K562 (cell line): ENCODE results near the gene IGFALS. TPM values are rescaled to one million over a fixed set of nuclear protein-coding genes. Genes with fewer than 3 reads are reported as not detected.

Source experiments
- ARID1B ChIP-seq: fragments of 450-650 bp; IDR thresholded peaks from 2 replicates; pipeline ENCODE4 v1.6.1; 2016; ENCODE audit warnings: antibody characterized with exemption, mild to moderate bottlenecking, inconsistent platforms
- BCL6 ChIP-seq: fragments of 250-450 bp; sonication (Bioruptor Pico); IDR thresholded peaks from 2 replicates; pipeline ENCODE4 v1.4.0; 2020
- CBX3 ChIP-seq, 2 experiments: IDR thresholded peaks; 1 replicate in 1 of 2; 2 replicates in 1 of 2; pipeline ENCODE4 v1.6.1; 2012; ENCODE audit warnings: inconsistent platforms in 2 of 2, low read length in 2 of 2, borderline replicate concordance in 1 of 2, control low read depth in 1 of 2
- CHCHD3 ChIP-seq: fragments of 250-450 bp; sonication (Bioruptor Pico); IDR thresholded peaks from 2 replicates; pipeline ENCODE4 v2.1.2; 2022; ENCODE audit warnings: mild to moderate bottlenecking
- COPS2 ChIP-seq: fragments of 450-650 bp; conservative IDR thresholded peaks from 2 replicates; pipeline ENCODE4 v1.6.1; 2016; ENCODE audit warnings: mild to moderate bottlenecking, moderate library complexity
- EP400 ChIP-seq: fragments of 450-650 bp; IDR thresholded peaks from 2 replicates; pipeline ENCODE4 v1.6.1; 2017; ENCODE audit warnings: antibody characterized with exemption, mild to moderate bottlenecking, moderate library complexity
- FIP1L1 ChIP-seq: fragments of 200-400 bp; formaldehyde crosslinking; IDR thresholded peaks from 2 replicates; pipeline ENCODE4 v1.6.1; 2018; ENCODE audit warnings: mild to moderate bottlenecking, low read depth, low read length; ENCODE audit not compliant: poor library complexity, severe bottlenecking
- FOXJ3 ChIP-seq: sonication (generic); formaldehyde crosslinking; IDR thresholded peaks from 2 replicates; pipeline ENCODE4 v1.4.0; 2020; ENCODE audit warnings: mild to moderate bottlenecking, missing genetic modification reagents
- GABPA ChIP-seq: fragments of 200-800 bp; sonication (Bioruptor generic); conservative IDR thresholded peaks from 2 replicates; pipeline ENCODE4 v1.6.1; 2016; ENCODE audit warnings: low read depth, missing genetic modification characterization, missing compliant biosample characterization
- GABPB1 ChIP-seq: sonication (generic); formaldehyde crosslinking; IDR thresholded peaks from 2 replicates; pipeline ENCODE4 v1.8.0; 2022; ENCODE audit warnings: mild to moderate bottlenecking, missing genetic modification reagents
- MIER1 ChIP-seq: fragments of 450-650 bp; IDR thresholded peaks from 2 replicates; pipeline ENCODE4 v1.6.1; 2016; ENCODE audit warnings: antibody characterized with exemption, mild to moderate bottlenecking, low read depth
- MYC ChIP-seq, 2 experiments: fragments of 250-450 bp in 1 of 2; sonication (Bioruptor Pico) in 1 of 2; IDR thresholded peaks; 2 replicates each; pipeline versions ENCODE4 v1.5.1 to v1.6.1; 2012 to 2021; ENCODE audit warnings: low read depth in 2 of 2, borderline replicate concordance in 1 of 2, improper control_type of control experiment in 1 of 2, low read length in 1 of 2, mild to moderate bottlenecking in 1 of 2, moderate library complexity in 1 of 2
- NR2C1 ChIP-seq, 2 experiments: fragments of 450-650 bp; IDR thresholded peaks; 2 replicates each; pipeline ENCODE4 v1.6.1; 2017; ENCODE audit warnings: mild to moderate bottlenecking in 2 of 2, antibody characterized with exemption in 1 of 2, inconsistent platforms in 1 of 2, missing compliant biosample characterization in 1 of 2, missing genetic modification characterization in 1 of 2
- POLR2G ChIP-seq: fragments of 200-400 bp; formaldehyde crosslinking; IDR thresholded peaks from 2 replicates; pipeline ENCODE4 v1.6.1; 2017; ENCODE audit warnings: low read depth, mild to moderate bottlenecking, antibody characterized with exemption, low read length, moderate library complexity
- SETDB1 ChIP-seq: IDR thresholded peaks from one replicate; pipeline ENCODE4 v1.6.1; 2012; ENCODE audit warnings: low read length, control low read depth, inconsistent platforms
- SMAD3 ChIP-seq: fragments of 450-650 bp; formaldehyde crosslinking; conservative IDR thresholded peaks from 2 replicates; pipeline ENCODE4 v1.4.0; 2020; ENCODE audit warnings: mild to moderate bottlenecking
- ZNF124 ChIP-seq: sonication (generic); formaldehyde crosslinking; IDR thresholded peaks from 2 replicates; pipeline ENCODE4 v1.8.1; 2022; ENCODE audit warnings: missing genetic modification reagents
- ZNF3 ChIP-seq: fragments of 250-450 bp; sonication (Bioruptor Pico); IDR thresholded peaks from 2 replicates; pipeline ENCODE4 v1.5.0; 2021; ENCODE audit warnings: mild to moderate bottlenecking, moderate library complexity
- ZNF655 ChIP-seq: fragments of 250-450 bp; sonication (Bioruptor Pico); IDR thresholded peaks from 2 replicates; pipeline ENCODE4 v1.5.0; 2021
- ZNF780A ChIP-seq: fragments of 250-450 bp; sonication (Bioruptor Pico); IDR thresholded peaks from 2 replicates; pipeline ENCODE4 v1.5.0; 2021; ENCODE audit warnings: mild to moderate bottlenecking
- ZNF830 ChIP-seq: fragments of 250-450 bp; sonication (Bioruptor Pico); IDR thresholded peaks from 2 replicates; pipeline ENCODE4 v1.5.0; 2021; ENCODE audit warnings: mild to moderate bottlenecking
- polyA plus RNA-seq, 8 experiments: library from polyadenylated mRNA; depleted of rRNA in 4 of 8; stranded (reverse) in 5 of 8; unstranded in 3 of 8; fragments of >200 nt; fragmentation: Nextera tagmentation in 2 of 8; fragmentation: Illumina TruSeq in 1 of 8; extraction: Ambion mirVana in 2 of 8; extraction: Trizol in 1 of 8; gene quantifications; 2 replicates each; pipeline versions ENCODE4 v1.2.1 to v1.2.3, GENCODE V29; 2011 to 2014; ENCODE audit warnings: inconsistent platforms in 1 of 8, missing spikeins in 1 of 8
- total RNA-seq, 7 experiments: library from RNA; depleted of rRNA in 6 of 7; stranded (reverse); fragments of >200 nt in 6 of 7; fragmentation: Illumina TruSeq in 2 of 7; extraction: Trizol in 2 of 7; gene quantifications; 2 replicates each; pipeline versions ENCODE4 v1.2.1 to v1.2.3, GENCODE V29; 2011 to 2021; ENCODE audit warnings: low replicate concordance in 1 of 7
- TF ChIP-seq, protein P1 (sequence below): fragments of 250-450 bp; sonication (Bioruptor Pico); IDR thresholded peaks from 2 replicates; pipeline ENCODE4 v1.9.0; 2021; ENCODE audit warnings: mild to moderate bottlenecking, inconsistent platforms

IGFALS gene
- total and polyA plus RNA-seq, 9 of the 15 experiments (the other 6 are each of a cell fraction or from before 2014, with no cell fraction given), result not detected

DNA sequence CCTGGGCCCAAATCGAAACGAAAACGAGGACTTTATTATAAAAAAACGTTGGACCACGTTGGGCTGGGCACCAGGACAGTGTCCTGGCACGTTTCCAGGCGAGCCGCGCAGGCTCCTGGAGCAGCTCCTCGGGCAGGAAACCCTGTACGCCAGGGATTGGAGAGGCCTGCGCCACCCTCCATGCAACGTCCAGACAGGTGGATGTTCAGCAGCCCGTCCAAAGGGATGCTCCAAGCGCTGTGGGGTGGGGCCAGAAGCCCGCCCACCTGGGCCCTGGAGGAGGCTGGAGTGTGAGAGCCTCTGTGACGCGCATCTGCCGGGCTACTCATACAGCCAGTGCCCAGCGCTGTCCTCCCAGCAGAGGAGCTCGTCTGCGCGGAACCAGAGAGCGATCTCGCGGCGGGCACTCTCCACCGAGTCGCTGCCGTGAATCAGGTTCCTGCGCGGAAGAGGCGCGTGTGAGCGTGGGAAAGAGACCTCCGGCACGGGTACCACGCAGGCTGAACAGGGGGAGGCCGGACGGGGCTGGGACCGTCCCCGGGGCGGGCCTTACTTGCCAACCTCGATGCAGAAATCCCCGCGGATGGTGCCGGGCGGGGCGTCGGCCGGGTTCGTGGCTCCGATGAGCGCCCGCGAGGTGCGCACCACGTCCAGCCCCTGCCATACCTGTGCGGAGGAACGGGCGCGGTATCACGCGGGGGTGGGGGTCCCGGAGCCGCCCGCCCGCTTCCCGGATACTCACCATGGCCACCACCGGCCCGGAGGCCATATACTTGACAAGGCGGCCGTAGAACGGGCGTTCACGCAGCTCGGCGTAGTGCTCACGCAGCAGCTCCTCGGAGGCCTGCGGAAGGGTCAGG, 22.9 kb downstream of the IGFALS start (continued):
- TF ChIP-seq ZNF780A (0 out of 2 replicates have a peak, but pooled peaks have one; percentile 38), POLR2G (peak; percentile 77), MYC (IDR thresholded peaks at IDR 0.05; ENCODE audit: low read depth, low read length) (no peak), MYC (CRISPR knock-in tag; IDR thresholded peaks at IDR 0.05; ENCODE audit: borderline replicate concordance, low read depth) (0 out of 2 replicates have a peak, but pooled peaks have one; percentile 68), SMAD3 (CRISPR knock-in tag) (no peak), GABPA (tag) (no peak), CHCHD3 (no peak), MIER1 (no peak), ZNF655 (CRISPR knock-in tag) (no peak), ZNF124 (CRISPR knock-in tag) (no peak), NR2C1 (IDR thresholded peaks at IDR 0.05) (no peak), NR2C1 (tag; IDR thresholded peaks at IDR 0.05) (no peak), COPS2 (no peak), FIP1L1 (peak; percentile 20), ZNF3 (no peak), ARID1B (no peak), EP400 (no peak), BCL6 (CRISPR knock-in tag) (no peak), CBX3 (IDR thresholded peaks at IDR 0.05; ENCODE audit: borderline replicate concordance in 1 of 2, low read length in 2 of 2) (no peak), SETDB1 (no peak), FOXJ3 (no peak), GABPB1 (CRISPR knock-in tag) (peak; percentile 58; the same call in 1 of the 2 replicates), ZNF830 (CRISPR knock-in tag) (no peak)
- TF ChIP-seq, protein P1, sequence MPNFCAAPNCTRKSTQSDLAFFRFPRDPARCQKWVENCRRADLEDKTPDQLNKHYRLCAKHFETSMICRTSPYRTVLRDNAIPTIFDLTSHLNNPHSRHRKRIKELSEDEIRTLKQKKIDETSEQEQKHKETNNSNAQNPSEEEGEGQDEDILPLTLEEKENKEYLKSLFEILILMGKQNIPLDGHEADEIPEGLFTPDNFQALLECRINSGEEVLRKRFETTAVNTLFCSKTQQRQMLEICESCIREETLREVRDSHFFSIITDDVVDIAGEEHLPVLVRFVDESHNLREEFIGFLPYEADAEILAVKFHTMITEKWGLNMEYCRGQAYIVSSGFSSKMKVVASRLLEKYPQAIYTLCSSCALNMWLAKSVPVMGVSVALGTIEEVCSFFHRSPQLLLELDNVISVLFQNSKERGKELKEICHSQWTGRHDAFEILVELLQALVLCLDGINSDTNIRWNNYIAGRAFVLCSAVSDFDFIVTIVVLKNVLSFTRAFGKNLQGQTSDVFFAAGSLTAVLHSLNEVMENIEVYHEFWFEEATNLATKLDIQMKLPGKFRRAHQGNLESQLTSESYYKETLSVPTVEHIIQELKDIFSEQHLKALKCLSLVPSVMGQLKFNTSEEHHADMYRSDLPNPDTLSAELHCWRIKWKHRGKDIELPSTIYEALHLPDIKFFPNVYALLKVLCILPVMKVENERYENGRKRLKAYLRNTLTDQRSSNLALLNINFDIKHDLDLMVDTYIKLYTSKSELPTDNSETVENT (CRISPR knock-in tag), result 0 out of 2 replicates have a peak, but pooled peaks have one; percentile 5
